Nephron progenitor cell (in vitro differentiated cells): ENCODE measurements around the gene CLP1.
A peak's percentile ranks its signal among the peaks of the same experiment; 100 is the strongest.
"Not testable (repeated sequence)": the region's sequence is repeated elsewhere in the genome, so short reads cannot be mapped to it uniquely, and the experiment has no call there.

Experiments
- DNase-seq: peaks from one replicate; pipeline ENCODE4 v3.0.0; 2021
- H3K27ac Mint-ChIP-seq: 2 replicates; pipeline ENCODE4 v1.8.0; 2021; ENCODE audit warnings: mild to moderate bottlenecking, moderate library complexity, mixed read lengths
- H3K27me3 Mint-ChIP-seq: 2 replicates; pipeline ENCODE4 v1.8.0; 2021; ENCODE audit warnings: mild to moderate bottlenecking, low read depth, mixed read lengths; ENCODE audit not compliant: poor library complexity
- H3K36me3 Mint-ChIP-seq: 2 replicates; pipeline ENCODE4 v1.8.0; 2021; ENCODE audit warnings: low read depth, mixed read lengths
- H3K4me1 Mint-ChIP-seq: 2 replicates; pipeline ENCODE4 v1.8.0; 2021; ENCODE audit warnings: mixed read lengths
- H3K4me3 Mint-ChIP-seq: 2 replicates; pipeline ENCODE4 v1.8.0; 2021; ENCODE audit warnings: mild to moderate bottlenecking, moderate library complexity, mixed read lengths
- H3K9me3 Mint-ChIP-seq: 2 replicates; pipeline ENCODE4 v1.8.0; 2021; ENCODE audit warnings: mild to moderate bottlenecking, moderate library complexity, mixed read lengths
- CTCF ChIP-seq: fragments of 200-600 bp; sonication (generic); IDR thresholded peaks from 2 replicates; pipeline ENCODE4 v1.5.0; 2021; ENCODE audit warnings: antibody characterized with exemption

The CLP1 gene

DNA sequence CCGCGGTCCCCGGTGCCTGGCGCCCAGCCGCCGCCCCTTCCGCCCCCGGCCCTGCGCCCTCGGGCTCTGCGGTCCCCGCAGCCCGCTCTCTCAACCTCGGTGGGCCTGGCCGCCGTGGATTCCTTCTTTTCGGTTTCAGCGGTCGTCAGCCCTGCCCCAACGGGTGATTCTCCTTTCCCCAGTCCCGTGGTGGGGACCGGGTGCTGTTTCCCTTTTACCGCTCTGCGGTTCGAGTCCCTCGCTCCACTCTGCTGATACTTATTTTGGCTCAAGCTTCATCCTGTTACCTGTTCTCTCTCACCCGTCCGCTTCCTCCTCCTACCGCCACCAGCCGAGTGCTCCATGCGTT lies 10.8 kb downstream of the CLP1 start:
- peaks cover 16% of the 10 kb centered on the region for H3K36me3 Mint-ChIP-seq
- TF ChIP-seq CTCF, result no peak
- peak overlapping the region; percentile 99 for H3K27ac Mint-ChIP-seq
- H3K4me1 Mint-ChIP-seq, result peaks cover 54% of the 10 kb centered on the region
- no peaks in the 10 kb centered on the region for H3K9me3 Mint-ChIP-seq
- peaks cover 2% of the 10 kb centered on the region for H3K27me3 Mint-ChIP-seq
- no peak for DNase-seq
- peak overlapping the region; percentile 99 for H3K4me3 Mint-ChIP-seq

- no peaks in the 10 kb centered on the region for H3K9me3 Mint-ChIP-seq
- peaks cover 37% of the 10 kb centered on the region for H3K4me1 Mint-ChIP-seq
- no peak for DNase-seq
- H3K27ac Mint-ChIP-seq, result peak overlapping the region; percentile 40
- peaks cover 2% of the 10 kb centered on the region for H3K27me3 Mint-ChIP-seq
- no peak for TF ChIP-seq CTCF
- H3K36me3 Mint-ChIP-seq, result peaks cover 51% of the 10 kb centered on the region
- H3K4me3 Mint-ChIP-seq, result no peak overlapping the region
Measured at GRCh38 chr11:57674251-57674650, 16.7 kb downstream of the CLP1 start.

- no peak for DNase-seq
- Mint-ChIP-seq H3K4me1 (peaks cover 29% of the 10 kb centered on the region), H3K36me3 (peaks cover 51% of the 10 kb centered on the region), H3K27me3 (peaks cover 2% of the 10 kb centered on the region), H3K27ac (peak overlapping the region; percentile 63), H3K9me3 (no peaks in the 10 kb centered on the region), H3K4me3 (no peak overlapping the region)
- no peak for TF ChIP-seq CTCF
Measured at GRCh38 chr11:57675176-57675941, 17.8 kb downstream of the CLP1 start.

DNA sequence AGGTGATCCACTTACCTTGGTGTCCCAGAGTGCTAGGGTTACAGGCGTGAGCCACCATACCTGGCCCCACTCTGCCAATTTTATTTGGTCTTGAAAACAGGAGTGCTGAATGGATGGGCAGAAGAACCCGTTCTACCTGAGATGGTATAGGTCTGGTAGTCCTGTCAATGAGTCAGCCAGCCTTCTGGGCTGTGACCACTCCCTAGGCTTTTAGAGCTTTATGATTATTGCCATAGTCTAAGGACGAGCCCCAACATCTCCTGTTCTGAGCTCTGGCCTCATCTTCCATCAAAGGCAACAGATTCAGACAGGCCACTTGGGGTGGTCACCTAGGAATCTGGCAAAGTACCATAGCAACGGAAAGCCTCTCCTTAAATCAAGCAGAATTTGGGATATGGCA lies 21.8 kb downstream of the CLP1 start:
- H3K36me3 Mint-ChIP-seq, result peaks cover 47% of the 10 kb centered on the region
- no peak for TF ChIP-seq CTCF
- no peaks in the 10 kb centered on the region for H3K9me3 Mint-ChIP-seq
- H3K27ac Mint-ChIP-seq, result no peak overlapping the region
- H3K4me3 Mint-ChIP-seq, result no peak overlapping the region
- H3K4me1 Mint-ChIP-seq, result peaks cover 7% of the 10 kb centered on the region
- no peaks in the 10 kb centered on the region for H3K27me3 Mint-ChIP-seq
- no peak for DNase-seq

- Mint-ChIP-seq H3K27ac (peak overlapping the region; percentile 77), H3K27me3 (no peaks in the 10 kb centered on the region), H3K4me1 (peaks cover 5% of the 10 kb centered on the region), H3K4me3 (no peak overlapping the region), H3K36me3 (peaks cover 55% of the 10 kb centered on the region), H3K9me3 (no peaks in the 10 kb centered on the region)
- DNase-seq, result no peak
- TF ChIP-seq CTCF, result no peak
Measured at GRCh38 chr11:57680552-57680874, 23.0 kb downstream of the CLP1 start.

- Mint-ChIP-seq H3K27me3 (no peaks in the 10 kb centered on the region), H3K4me1 (peaks cover 5% of the 10 kb centered on the region), H3K36me3 (peaks cover 54% of the 10 kb centered on the region), H3K27ac (no peak overlapping the region), H3K4me3 (no peak overlapping the region), H3K9me3 (no peaks in the 10 kb centered on the region)
- no peak for TF ChIP-seq CTCF
- DNase-seq, result no peak
Measured at GRCh38 chr11:57681168-57681567, 23.6 kb downstream of the CLP1 start.

DNA sequence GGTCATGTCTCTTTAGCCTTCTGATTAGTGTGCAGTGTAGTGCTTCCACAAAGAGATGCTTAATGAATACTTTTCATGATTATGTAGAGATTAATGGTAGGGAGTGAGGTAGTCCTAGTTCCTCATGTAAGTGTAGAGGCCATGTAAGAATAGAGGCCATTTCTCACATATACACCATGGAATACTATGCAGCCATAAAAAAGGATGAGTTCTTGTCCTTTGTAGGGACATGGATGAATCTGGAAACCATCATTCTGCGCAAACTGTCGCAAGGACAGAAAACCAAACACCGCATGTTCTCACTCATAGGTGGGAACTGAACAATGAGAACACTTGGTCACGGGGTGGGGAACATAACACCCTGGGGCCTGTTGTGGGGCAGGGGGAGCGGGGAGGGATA lies 32.9 kb downstream of the CLP1 start:
- H3K4me3 Mint-ChIP-seq, DNase-seq, H3K4me1 Mint-ChIP-seq, H3K9me3 Mint-ChIP-seq, H3K27me3 Mint-ChIP-seq, H3K27ac Mint-ChIP-seq: not testable (repeated sequence)
- peaks cover 68% of the 10 kb centered on the region for H3K36me3 Mint-ChIP-seq
